Measurements from ENCODE around the gene PDZRN3.

- TF ChIP-seq JUND (CRISPR knock-in tag; IDR thresholded peaks at IDR 0.05), result no peak
- no peak for TF ChIP-seq KDM1A (CRISPR knock-in tag; IDR thresholded peaks at IDR 0.05)
- TF ChIP-seq ZNF772 (CRISPR knock-in tag; IDR thresholded peaks at IDR 0.05), result no peak
- TF ChIP-seq, protein P1, sequence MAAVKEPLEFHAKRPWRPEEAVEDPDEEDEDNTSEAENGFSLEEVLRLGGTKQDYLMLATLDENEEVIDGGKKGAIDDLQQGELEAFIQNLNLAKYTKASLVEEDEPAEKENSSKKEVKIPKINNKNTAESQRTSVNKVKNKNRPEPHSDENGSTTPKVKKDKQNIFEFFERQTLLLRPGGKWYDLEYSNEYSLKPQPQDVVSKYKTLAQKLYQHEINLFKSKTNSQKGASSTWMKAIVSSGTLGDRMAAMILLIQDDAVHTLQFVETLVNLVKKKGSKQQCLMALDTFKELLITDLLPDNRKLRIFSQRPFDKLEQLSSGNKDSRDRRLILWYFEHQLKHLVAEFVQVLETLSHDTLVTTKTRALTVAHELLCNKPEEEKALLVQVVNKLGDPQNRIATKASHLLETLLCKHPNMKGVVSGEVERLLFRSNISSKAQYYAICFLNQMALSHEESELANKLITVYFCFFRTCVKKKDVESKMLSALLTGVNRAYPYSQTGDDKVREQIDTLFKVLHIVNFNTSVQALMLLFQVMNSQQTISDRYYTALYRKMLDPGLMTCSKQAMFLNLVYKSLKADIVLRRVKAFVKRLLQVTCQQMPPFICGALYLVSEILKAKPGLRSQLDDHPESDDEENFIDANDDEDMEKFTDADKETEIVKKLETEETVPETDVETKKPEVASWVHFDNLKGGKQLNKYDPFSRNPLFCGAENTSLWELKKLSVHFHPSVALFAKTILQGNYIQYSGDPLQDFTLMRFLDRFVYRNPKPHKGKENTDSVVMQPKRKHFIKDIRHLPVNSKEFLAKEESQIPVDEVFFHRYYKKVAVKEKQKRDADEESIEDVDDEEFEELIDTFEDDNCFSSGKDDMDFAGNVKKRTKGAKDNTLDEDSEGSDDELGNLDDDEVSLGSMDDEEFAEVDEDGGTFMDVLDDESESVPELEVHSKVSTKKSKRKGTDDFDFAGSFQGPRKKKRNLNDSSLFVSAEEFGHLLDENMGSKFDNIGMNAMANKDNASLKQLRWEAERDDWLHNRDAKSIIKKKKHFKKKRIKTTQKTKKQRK (IDR thresholded peaks at IDR 0.05; ENCODE audit: low read length), result no peak
- TF ChIP-seq, protein P2, sequence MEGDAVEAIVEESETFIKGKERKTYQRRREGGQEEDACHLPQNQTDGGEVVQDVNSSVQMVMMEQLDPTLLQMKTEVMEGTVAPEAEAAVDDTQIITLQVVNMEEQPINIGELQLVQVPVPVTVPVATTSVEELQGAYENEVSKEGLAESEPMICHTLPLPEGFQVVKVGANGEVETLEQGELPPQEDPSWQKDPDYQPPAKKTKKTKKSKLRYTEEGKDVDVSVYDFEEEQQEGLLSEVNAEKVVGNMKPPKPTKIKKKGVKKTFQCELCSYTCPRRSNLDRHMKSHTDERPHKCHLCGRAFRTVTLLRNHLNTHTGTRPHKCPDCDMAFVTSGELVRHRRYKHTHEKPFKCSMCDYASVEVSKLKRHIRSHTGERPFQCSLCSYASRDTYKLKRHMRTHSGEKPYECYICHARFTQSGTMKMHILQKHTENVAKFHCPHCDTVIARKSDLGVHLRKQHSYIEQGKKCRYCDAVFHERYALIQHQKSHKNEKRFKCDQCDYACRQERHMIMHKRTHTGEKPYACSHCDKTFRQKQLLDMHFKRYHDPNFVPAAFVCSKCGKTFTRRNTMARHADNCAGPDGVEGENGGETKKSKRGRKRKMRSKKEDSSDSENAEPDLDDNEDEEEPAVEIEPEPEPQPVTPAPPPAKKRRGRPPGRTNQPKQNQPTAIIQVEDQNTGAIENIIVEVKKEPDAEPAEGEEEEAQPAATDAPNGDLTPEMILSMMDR (CRISPR knock-in tag; IDR thresholded peaks at IDR 0.05), result no peak
- TF ChIP-seq MXD3 (CRISPR knock-in tag; IDR thresholded peaks at IDR 0.05), result no peak
- TF ChIP-seq ZNF800 (CRISPR knock-in tag; IDR thresholded peaks at IDR 0.05), result no peak
- TF ChIP-seq ZXDC (CRISPR knock-in tag; IDR thresholded peaks at IDR 0.05), result no peak
- no peak for TF ChIP-seq RAD51 (IDR thresholded peaks at IDR 0.05; ENCODE audit: borderline replicate concordance)
These were observed 246.5 kb downstream of the PDZRN3 start for GRCh38 chr3:73378207-73378606.

All from HepG2 (cell line).